ENCODE results near the gene SS18L1. TPM values are rescaled to one million over a fixed set of nuclear protein-coding genes. Genes with fewer than 3 reads are reported as not detected.

SS18L1 gene
- total RNA-seq, 2 experiments from 2014 or later, result 17.0 to 17.7 TPM

- DNase-seq (ENCODE audit: low spot score), result no peak
- no peak overlapping the region for H3K4me3 ChIP-seq (ENCODE audit: low read depth, low read length, poor library complexity, severe bottlenecking)
- ChIA-PET POLR2A (no interaction called here), CTCF (ENCODE audit: unreplicated experiment) (interaction anchor here (0.6 kb wide), 1 partner anchor 83 kb away, joined by 8 read pairs; no protein-coding TSS in a partner anchor)
- peaks cover 3% of the 10 kb centered on the region for H4K20me1 ChIP-seq (ENCODE audit: insufficient read depth, low read length)
- H3K36me3 ChIP-seq (ENCODE audit: insufficient read depth, low read length), result peaks cover under 1% of the 10 kb centered on the region; the same call in 1 of the 2 replicates
- TF ChIP-seq CTCF (conservative IDR thresholded peaks at IDR 0.05; ENCODE audit: low read length) (no peak), EZH2phosphoT487 (IDR thresholded peaks at IDR 0.05; ENCODE audit: borderline replicate concordance, low read depth, low read length) (no peak)
- H3K4me1 ChIP-seq (ENCODE audit: insufficient read depth, low read length, poor library complexity, severe bottlenecking), result peaks cover 30% of the 10 kb centered on the region
- no peak overlapping the region for H2AFZ ChIP-seq (ENCODE audit: low read length)
- H3K9me2 ChIP-seq (ENCODE audit: insufficient read depth, low read length), result no peaks in the 10 kb centered on the region
- H3K27ac ChIP-seq (ENCODE audit: low read depth, low read length, poor library complexity, severe bottlenecking), result no peak overlapping the region
- H3K79me2 ChIP-seq (ENCODE audit: insufficient read depth, low read depth, low read length), result peaks cover 6% of the 10 kb centered on the region
- no peaks in the 10 kb centered on the region for H3K9me3 ChIP-seq (ENCODE audit: low read length)
- no peak overlapping the region for H3K4me2 ChIP-seq (ENCODE audit: low read length)
- BruUV-seq (replicated peaks), result no TSS peak
- intact Hi-C loops (cut with micrococcal nuclease; ENCODE audit: unreplicated experiment), result no loop called here
These were observed 25.2 kb upstream of the SS18L1 start for GRCh38 chr20:62118113-62119043.

GRCh38 chr20:62119115-62119514 lies 24.5 kb upstream of the SS18L1 start:
- no peak for DNase-seq (ENCODE audit: low spot score)
- Histone ChIP-seq H3K4me2 (ENCODE audit: low read length) (no peak overlapping the region), H3K27ac (ENCODE audit: low read depth, low read length, poor library complexity, severe bottlenecking) (no peak overlapping the region), H2AFZ (ENCODE audit: low read length) (no peak overlapping the region), H3K36me3 (ENCODE audit: insufficient read depth, low read length) (peaks cover 8% of the 10 kb centered on the region; the same call in 1 of the 2 replicates), H3K9me2 (ENCODE audit: insufficient read depth, low read length) (no peaks in the 10 kb centered on the region), H3K9me3 (ENCODE audit: low read length) (no peaks in the 10 kb centered on the region), H4K20me1 (ENCODE audit: insufficient read depth, low read length) (peaks cover 11% of the 10 kb centered on the region), H3K79me2 (ENCODE audit: insufficient read depth, low read depth, low read length) (peaks cover 13% of the 10 kb centered on the region), H3K4me3 (ENCODE audit: low read depth, low read length, poor library complexity, severe bottlenecking) (no peak overlapping the region), H3K4me1 (ENCODE audit: insufficient read depth, low read length, poor library complexity, severe bottlenecking) (peaks cover 37% of the 10 kb centered on the region)
- intact Hi-C loops (cut with micrococcal nuclease; ENCODE audit: unreplicated experiment), result no loop called here
- ChIA-PET CTCF (ENCODE audit: unreplicated experiment) (no interaction called here), POLR2A (no interaction called here)
- TF ChIP-seq CTCF (conservative IDR thresholded peaks at IDR 0.05; ENCODE audit: low read length), result no peak
- TF ChIP-seq EZH2phosphoT487 (IDR thresholded peaks at IDR 0.05; ENCODE audit: borderline replicate concordance, low read depth, low read length), result no peak
- BruUV-seq (replicated peaks), result no TSS peak

Measured in OCI-LY7 (cell line).